NB4 (cell line): ENCODE data around the gene DDAH1.
A peak's percentile ranks its signal among the peaks of the same experiment; 100 is the strongest.

Experiments
- DNase-seq: peaks from one replicate; pipeline ENCODE4 v3.0.0; 2010; ENCODE audit warnings: low read depth
- H3K4me3 ChIP-seq: one replicate; pipeline ENCODE4 v1.5.1; 2011; ENCODE audit warnings: mild to moderate bottlenecking, low read depth, low read length, moderate library complexity
- MYC ChIP-seq: IDR thresholded peaks from 2 replicates; pipeline ENCODE4 v1.6.1; 2011; ENCODE audit warnings: low read depth, low read length
- POLR2A ChIP-seq: IDR thresholded peaks from 2 replicates; pipeline ENCODE4 v1.6.1; 2011; ENCODE audit warnings: mild to moderate bottlenecking; ENCODE audit not compliant: insufficient read length; ENCODE audit errors: extremely low read depth
- TF ChIP-seq, protein P1 (sequence below): IDR thresholded peaks from 2 replicates; pipeline ENCODE4 v1.6.1; 2011; ENCODE audit warnings: low read depth, low read length
- TF ChIP-seq, protein P2 (sequence below): IDR thresholded peaks from one replicate; pipeline ENCODE4 v1.5.1; 2012; ENCODE audit warnings: low read depth, low read length

The DDAH1 gene

DNA sequence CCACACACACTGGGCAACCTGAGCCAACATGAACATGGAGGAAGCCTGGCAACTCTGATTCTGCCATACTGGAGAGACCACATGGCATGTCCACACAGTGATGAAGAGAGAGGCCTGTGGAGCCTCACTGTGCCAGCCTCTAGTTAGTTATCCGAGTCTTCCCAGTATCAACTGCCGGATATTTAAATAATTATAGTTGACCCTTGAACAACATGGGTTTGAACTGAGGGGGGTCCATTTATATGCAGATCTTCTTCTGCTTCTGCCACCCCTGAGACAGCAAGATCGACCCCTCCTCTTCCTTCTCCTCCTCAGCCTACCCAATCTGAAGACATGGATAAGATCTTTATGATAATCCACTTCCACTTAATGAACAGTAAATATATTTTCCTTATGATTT lies 27.8 kb downstream of the DDAH1 start:
- DNase-seq, result no peak
- H3K4me3 ChIP-seq, result no peak overlapping the region
- TF ChIP-seq MYC (no peak), POLR2A (no peak)
- TF ChIP-seq, protein P1, sequence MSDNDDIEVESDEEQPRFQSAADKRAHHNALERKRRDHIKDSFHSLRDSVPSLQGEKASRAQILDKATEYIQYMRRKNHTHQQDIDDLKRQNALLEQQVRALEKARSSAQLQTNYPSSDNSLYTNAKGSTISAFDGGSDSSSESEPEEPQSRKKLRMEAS, result no peak
- TF ChIP-seq, protein P2, sequence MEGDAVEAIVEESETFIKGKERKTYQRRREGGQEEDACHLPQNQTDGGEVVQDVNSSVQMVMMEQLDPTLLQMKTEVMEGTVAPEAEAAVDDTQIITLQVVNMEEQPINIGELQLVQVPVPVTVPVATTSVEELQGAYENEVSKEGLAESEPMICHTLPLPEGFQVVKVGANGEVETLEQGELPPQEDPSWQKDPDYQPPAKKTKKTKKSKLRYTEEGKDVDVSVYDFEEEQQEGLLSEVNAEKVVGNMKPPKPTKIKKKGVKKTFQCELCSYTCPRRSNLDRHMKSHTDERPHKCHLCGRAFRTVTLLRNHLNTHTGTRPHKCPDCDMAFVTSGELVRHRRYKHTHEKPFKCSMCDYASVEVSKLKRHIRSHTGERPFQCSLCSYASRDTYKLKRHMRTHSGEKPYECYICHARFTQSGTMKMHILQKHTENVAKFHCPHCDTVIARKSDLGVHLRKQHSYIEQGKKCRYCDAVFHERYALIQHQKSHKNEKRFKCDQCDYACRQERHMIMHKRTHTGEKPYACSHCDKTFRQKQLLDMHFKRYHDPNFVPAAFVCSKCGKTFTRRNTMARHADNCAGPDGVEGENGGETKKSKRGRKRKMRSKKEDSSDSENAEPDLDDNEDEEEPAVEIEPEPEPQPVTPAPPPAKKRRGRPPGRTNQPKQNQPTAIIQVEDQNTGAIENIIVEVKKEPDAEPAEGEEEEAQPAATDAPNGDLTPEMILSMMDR, result no peak

DNA sequence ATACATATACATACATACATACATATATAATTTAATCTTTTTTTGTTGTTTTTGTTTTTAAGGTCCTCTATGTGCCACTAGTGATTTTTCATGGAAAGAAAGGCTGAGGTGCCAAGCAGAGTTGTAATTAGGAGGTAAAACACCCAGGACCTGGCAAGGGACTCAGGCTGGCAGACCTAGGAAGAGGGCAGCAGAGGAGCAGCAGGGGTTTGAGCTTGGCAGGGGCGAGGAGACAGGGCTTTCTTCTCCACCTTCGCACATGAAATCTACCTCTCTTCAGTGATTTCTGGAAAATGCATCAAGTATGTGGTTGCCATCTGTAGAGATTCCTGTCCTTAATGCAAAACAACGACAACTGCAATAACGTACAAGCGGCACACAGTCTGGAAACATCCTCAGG lies 31.9 kb downstream of the DDAH1 start:
- DNase-seq, result no peak
- TF ChIP-seq, protein P1, result no peak
- TF ChIP-seq, protein P2, result no peak
- no peak for TF ChIP-seq MYC
- TF ChIP-seq POLR2A, result no peak
- no peak overlapping the region for H3K4me3 ChIP-seq

DNA sequence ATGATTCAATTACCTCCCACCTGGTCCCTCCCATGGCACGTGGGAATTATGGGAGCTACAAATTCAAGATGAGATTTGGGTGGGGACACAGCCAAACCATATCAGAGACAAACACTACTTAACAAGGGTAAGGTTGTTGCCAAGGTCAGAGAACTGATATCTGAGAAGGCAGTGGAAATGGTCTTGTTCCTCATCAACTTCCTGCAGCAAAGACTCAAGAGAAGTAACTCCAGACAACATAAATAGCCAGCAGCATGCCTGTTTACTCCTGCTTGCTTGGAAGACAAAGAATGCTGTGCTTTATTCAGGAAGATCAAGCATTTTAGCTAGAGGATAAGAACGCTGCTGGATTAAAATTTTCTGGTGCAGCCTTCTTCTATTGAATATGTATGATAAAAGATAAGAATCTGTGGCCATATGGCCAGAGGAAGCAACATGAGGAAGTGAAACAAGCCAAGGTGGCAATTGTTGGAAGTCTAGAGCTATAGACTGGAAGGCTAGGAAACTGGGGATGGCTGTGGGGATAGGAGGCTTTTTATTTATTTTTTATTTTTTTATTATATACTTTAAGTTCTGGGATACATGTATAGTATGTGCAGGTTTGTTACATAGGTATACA lies 36.4 kb downstream of the DDAH1 start:
- no peak for TF ChIP-seq MYC
- TF ChIP-seq, protein P2, result no peak
- TF ChIP-seq POLR2A, result no peak
- TF ChIP-seq, protein P1, result no peak
- H3K4me3 ChIP-seq, result no peak overlapping the region
- peak; percentile 51 for DNase-seq

DNA sequence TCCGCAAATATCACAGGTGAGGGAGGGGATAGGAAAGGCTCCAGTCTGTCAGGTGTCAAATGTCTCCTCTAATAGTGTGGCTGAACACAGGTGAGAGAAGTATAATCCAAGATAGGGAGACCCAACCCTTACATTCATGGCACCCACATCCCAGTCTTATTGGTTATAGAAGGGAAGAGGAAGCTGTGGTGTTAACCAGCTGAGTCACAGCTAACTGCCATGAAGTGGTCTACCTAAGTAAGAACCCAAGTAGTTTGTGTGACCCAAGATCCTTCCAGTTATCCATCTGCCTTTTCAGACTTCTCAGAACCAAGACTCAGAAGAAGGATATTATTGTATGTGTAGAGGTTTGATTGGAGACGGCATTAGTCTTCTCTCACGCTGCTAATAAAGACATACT lies 37.1 kb downstream of the DDAH1 start:
- no peak for TF ChIP-seq POLR2A
- TF ChIP-seq, protein P1, result no peak
- no peak for TF ChIP-seq MYC
- TF ChIP-seq, protein P2, result no peak
- peak; percentile 59 for DNase-seq
- no peak overlapping the region for H3K4me3 ChIP-seq

DNA sequence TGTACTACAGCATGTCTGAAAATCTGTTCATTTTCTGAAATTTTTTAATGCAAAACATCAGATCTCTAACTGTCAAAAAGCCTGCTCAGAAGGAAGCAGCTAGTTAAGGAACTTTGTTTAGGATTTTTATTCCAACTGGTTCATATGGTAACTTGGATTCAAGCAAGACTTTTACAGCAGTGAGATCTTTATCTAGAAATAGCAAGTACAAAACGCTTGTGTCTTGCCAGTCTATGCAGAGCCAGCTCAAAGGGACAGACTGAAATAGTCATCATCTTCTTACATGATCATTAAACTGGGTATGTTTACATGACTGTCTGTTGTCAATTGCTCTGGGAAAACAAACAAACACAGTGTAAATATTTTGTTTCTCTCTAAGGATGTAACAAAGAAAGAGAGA lies 37.6 kb downstream of the DDAH1 start:
- no peak for DNase-seq
- H3K4me3 ChIP-seq, result no peak overlapping the region
- TF ChIP-seq, protein P1, result no peak
- TF ChIP-seq, protein P2, result no peak
- TF ChIP-seq MYC (no peak), POLR2A (no peak)

DNA sequence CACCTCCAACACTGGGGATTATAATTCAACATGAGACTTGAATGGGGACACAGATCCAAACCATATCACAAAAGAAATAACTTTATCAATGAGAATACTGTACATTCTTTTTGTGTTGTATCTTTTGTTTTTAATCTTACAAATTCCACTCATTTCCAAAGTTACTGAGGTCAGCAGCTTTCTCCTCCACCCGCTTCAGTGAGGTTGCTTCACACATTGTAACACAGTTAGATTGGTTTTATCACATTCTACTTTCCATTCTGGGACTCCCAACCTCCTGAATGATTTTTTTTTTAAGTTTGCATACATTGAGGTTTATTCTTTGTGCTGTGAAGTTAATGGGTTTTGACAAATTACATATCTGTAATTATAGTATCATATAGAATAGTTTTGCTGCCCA lies 43.8 kb downstream of the DDAH1 start:
- TF ChIP-seq, protein P1, result no peak
- TF ChIP-seq POLR2A, result no peak
- TF ChIP-seq MYC, result no peak
- TF ChIP-seq, protein P2, result no peak
- DNase-seq, result no peak
- no peak overlapping the region for H3K4me3 ChIP-seq
